ENCODE measurements around the gene PRPF40B.

PRPF40B gene

GRCh38 chr12:49584591-49584990 is 38.8 kb upstream of the PRPF40B start:
- Histone ChIP-seq H2AK5ac (ENCODE audit: low read length) (no peak overlapping the region), H3K4me2 (ENCODE audit: low read length) (no peak overlapping the region), H3K79me2 (ENCODE audit: control insufficient read depth, insufficient read depth, low read length, poor library complexity) (no peaks in the 10 kb centered on the region), H3K79me1 (ENCODE audit: low read length) (no peaks in the 10 kb centered on the region), H4K8ac (ENCODE audit: low read depth, low read length) (no peak overlapping the region), H3K9me3 (ENCODE audit: insufficient read depth, low read depth, low read length) (no peaks in the 10 kb centered on the region), H4K12ac (ENCODE audit: low read depth, low read length) (no peak overlapping the region), H3K4me3 (ENCODE audit: low read depth, low read length) (no peak overlapping the region), H3K18ac (ENCODE audit: low read length) (no peak overlapping the region), H3K27ac (ENCODE audit: low read depth, low read length) (no peak overlapping the region), H2BK120ac (ENCODE audit: insufficient read depth, low read length, poor library complexity) (no peak overlapping the region), H3K23ac (ENCODE audit: low read length) (no peak overlapping the region), H3K4me1 (ENCODE audit: control insufficient read depth in 1 of 2, insufficient read depth in 2 of 2, low read length in 2 of 2) (peaks cover 3 to 7% of the 10 kb centered on the region in 2 experiments), H3K4ac (ENCODE audit: low read depth, low read length) (no peak overlapping the region), H3K9ac (ENCODE audit: low read length) (no peak overlapping the region), H2BK5ac (ENCODE audit: low read depth, low read length, poor library complexity) (no peak overlapping the region), H4K91ac (ENCODE audit: low read depth, low read length) (no peak overlapping the region), H3K36me3 (ENCODE audit: control insufficient read depth in 1 of 2, insufficient read depth in 2 of 2, low read length in 2 of 2) (peaks cover 3 to 7% of the 10 kb centered on the region in 2 experiments), H3K14ac (ENCODE audit: low read length) (no peak overlapping the region), H2BK12ac (ENCODE audit: low read length) (no peak overlapping the region), H3K27me3 (ENCODE audit: insufficient read depth, low read length) (no peaks in the 10 kb centered on the region), H2AFZ (ENCODE audit: insufficient read depth, low read length, poor library complexity) (no peak overlapping the region)
- no peak for DNase-seq
- WGBS (ENCODE audit: extremely low coverage, insufficient coverage, insufficient read length), result no CpG with 5 or more reads among the region's 7 CpGs

- H3K23ac ChIP-seq (ENCODE audit: low read length), result no peak overlapping the region
- H2AFZ ChIP-seq (ENCODE audit: insufficient read depth, low read length, poor library complexity), result no peak overlapping the region
- WGBS (ENCODE audit: extremely low coverage, insufficient coverage, insufficient read length), result no CpG with 5 or more reads among the region's 16 CpGs
- H3K27ac ChIP-seq (ENCODE audit: low read depth, low read length), result no peak overlapping the region
- no peak overlapping the region for H4K8ac ChIP-seq (ENCODE audit: low read depth, low read length)
- no peaks in the 10 kb centered on the region for H3K79me1 ChIP-seq (ENCODE audit: low read length)
- no peak overlapping the region for H2BK120ac ChIP-seq (ENCODE audit: insufficient read depth, low read length, poor library complexity)
- no peak overlapping the region for H3K4me3 ChIP-seq (ENCODE audit: low read depth, low read length)
- no peaks in the 10 kb centered on the region for H3K9me3 ChIP-seq (ENCODE audit: insufficient read depth, low read depth, low read length)
- no peak overlapping the region for H3K14ac ChIP-seq (ENCODE audit: low read length)
- no peak overlapping the region for H3K9ac ChIP-seq (ENCODE audit: low read length)
- H4K12ac ChIP-seq (ENCODE audit: low read depth, low read length), result no peak overlapping the region
- no peak for DNase-seq
- H3K79me2 ChIP-seq (ENCODE audit: control insufficient read depth, insufficient read depth, low read length, poor library complexity), result no peaks in the 10 kb centered on the region
- peaks cover 0 to 2% of the 10 kb centered on the region in 2 experiments for H3K4me1 ChIP-seq (ENCODE audit: control insufficient read depth in 1 of 2, insufficient read depth in 2 of 2, low read length in 2 of 2)
- H3K4me2 ChIP-seq (ENCODE audit: low read length), result no peak overlapping the region
- no peak overlapping the region for H3K4ac ChIP-seq (ENCODE audit: low read depth, low read length)
- H2BK5ac ChIP-seq (ENCODE audit: low read depth, low read length, poor library complexity), result no peak overlapping the region
- peaks cover 3 to 7% of the 10 kb centered on the region in 2 experiments for H3K36me3 ChIP-seq (ENCODE audit: control insufficient read depth in 1 of 2, insufficient read depth in 2 of 2, low read length in 2 of 2)
- H2AK5ac ChIP-seq (ENCODE audit: low read length), result no peak overlapping the region
- no peak overlapping the region for H2BK12ac ChIP-seq (ENCODE audit: low read length)
- H3K18ac ChIP-seq (ENCODE audit: low read length), result no peak overlapping the region
- H4K91ac ChIP-seq (ENCODE audit: low read depth, low read length), result no peak overlapping the region
- H3K27me3 ChIP-seq (ENCODE audit: insufficient read depth, low read length), result no peaks in the 10 kb centered on the region
Observed at GRCh38 chr12:49585477-49586459, 37.6 kb upstream of the PRPF40B start.

GRCh38 chr12:49587174-49587908 is 36.0 kb upstream of the PRPF40B start:
- no CpG with 5 or more reads among the region's 11 CpGs for WGBS (ENCODE audit: extremely low coverage, insufficient coverage, insufficient read length)
- Histone ChIP-seq H4K12ac (ENCODE audit: low read depth, low read length) (no peak overlapping the region), H2BK120ac (ENCODE audit: insufficient read depth, low read length, poor library complexity) (no peak overlapping the region), H3K4me1 (ENCODE audit: control insufficient read depth in 1 of 2, insufficient read depth in 2 of 2, low read length in 2 of 2) (no peaks in the 10 kb centered on the region), H3K4me3 (ENCODE audit: low read depth, low read length) (no peak overlapping the region), H3K4ac (ENCODE audit: low read depth, low read length) (no peak overlapping the region), H3K9me3 (ENCODE audit: insufficient read depth, low read depth, low read length) (no peaks in the 10 kb centered on the region), H2BK12ac (ENCODE audit: low read length) (no peak overlapping the region), H4K91ac (ENCODE audit: low read depth, low read length) (no peak overlapping the region), H2AFZ (ENCODE audit: insufficient read depth, low read length, poor library complexity) (no peak overlapping the region), H3K4me2 (ENCODE audit: low read length) (no peak overlapping the region), H3K79me2 (ENCODE audit: control insufficient read depth, insufficient read depth, low read length, poor library complexity) (no peaks in the 10 kb centered on the region), H3K14ac (ENCODE audit: low read length) (no peak overlapping the region), H2BK5ac (ENCODE audit: low read depth, low read length, poor library complexity) (no peak overlapping the region), H3K27ac (ENCODE audit: low read depth, low read length) (no peak overlapping the region), H3K9ac (ENCODE audit: low read length) (no peak overlapping the region), H2AK5ac (ENCODE audit: low read length) (no peak overlapping the region), H3K23ac (ENCODE audit: low read length) (no peak overlapping the region), H4K8ac (ENCODE audit: low read depth, low read length) (no peak overlapping the region), H3K18ac (ENCODE audit: low read length) (no peak overlapping the region), H3K79me1 (ENCODE audit: low read length) (no peaks in the 10 kb centered on the region), H3K36me3 (ENCODE audit: control insufficient read depth in 1 of 2, insufficient read depth in 2 of 2, low read length in 2 of 2) (peaks cover 3 to 7% of the 10 kb centered on the region in 2 experiments), H3K27me3 (ENCODE audit: insufficient read depth, low read length) (no peaks in the 10 kb centered on the region)
- DNase-seq, result no peak

- H3K27me3 ChIP-seq (ENCODE audit: insufficient read depth, low read length), result no peaks in the 10 kb centered on the region
- no peaks in the 10 kb centered on the region for H3K9me3 ChIP-seq (ENCODE audit: insufficient read depth, low read depth, low read length)
- WGBS (ENCODE audit: extremely low coverage, insufficient coverage, insufficient read length), result no CpG with 5 or more reads among the region's 7 CpGs
- H3K4me2 ChIP-seq (ENCODE audit: low read length), result no peak overlapping the region
- H3K79me1 ChIP-seq (ENCODE audit: low read length), result no peaks in the 10 kb centered on the region
- no peak overlapping the region for H4K91ac ChIP-seq (ENCODE audit: low read depth, low read length)
- H3K14ac ChIP-seq (ENCODE audit: low read length), result no peak overlapping the region
- H2BK120ac ChIP-seq (ENCODE audit: insufficient read depth, low read length, poor library complexity), result no peak overlapping the region
- no peak overlapping the region for H2BK12ac ChIP-seq (ENCODE audit: low read length)
- no peak overlapping the region for H3K9ac ChIP-seq (ENCODE audit: low read length)
- no peak overlapping the region for H4K8ac ChIP-seq (ENCODE audit: low read depth, low read length)
- H3K23ac ChIP-seq (ENCODE audit: low read length), result no peak overlapping the region
- no peak overlapping the region for H3K4ac ChIP-seq (ENCODE audit: low read depth, low read length)
- H2BK5ac ChIP-seq (ENCODE audit: low read depth, low read length, poor library complexity), result no peak overlapping the region
- no peaks in the 10 kb centered on the region for H3K79me2 ChIP-seq (ENCODE audit: control insufficient read depth, insufficient read depth, low read length, poor library complexity)
- no peak for DNase-seq
- no peak overlapping the region for H3K27ac ChIP-seq (ENCODE audit: low read depth, low read length)
- H2AFZ ChIP-seq (ENCODE audit: insufficient read depth, low read length, poor library complexity), result no peak overlapping the region
- H2AK5ac ChIP-seq (ENCODE audit: low read length), result no peak overlapping the region
- H3K4me1 ChIP-seq (ENCODE audit: control insufficient read depth in 1 of 2, insufficient read depth in 2 of 2, low read length in 2 of 2), result no peaks in the 10 kb centered on the region
- no peak overlapping the region for H3K18ac ChIP-seq (ENCODE audit: low read length)
- H3K36me3 ChIP-seq (ENCODE audit: control insufficient read depth in 1 of 2, insufficient read depth in 2 of 2, low read length in 2 of 2), result peaks cover 3 to 7% of the 10 kb centered on the region in 2 experiments
- H3K4me3 ChIP-seq (ENCODE audit: low read depth, low read length), result no peak overlapping the region
- H4K12ac ChIP-seq (ENCODE audit: low read depth, low read length), result no peak overlapping the region
Observed at GRCh38 chr12:49588281-49588680, 35.1 kb upstream of the PRPF40B start.
